Adipocyte (in vitro differentiated cells): ENCODE measurements around the gene SYT4.
"Not testable (repeated sequence)": the region's sequence is repeated elsewhere in the genome, so short reads cannot be mapped to it uniquely, and the experiment has no call there.

ENCODE experiments used
- DNase-seq: peaks from one replicate; pipeline ENCODE4 v3.0.0-alpha.2; 2015; ENCODE audit warnings: low read depth
- H3K27me3 ChIP-seq: replicated peaks from 2 replicates; pipeline ENCODE4 v1.7.0; 2013; ENCODE audit warnings: mild to moderate bottlenecking, low read length, moderate library complexity; ENCODE audit not compliant: control insufficient read depth, insufficient read depth
- H3K36me3 ChIP-seq: 2 replicates; pipeline ENCODE4 v1.7.0; 2013; ENCODE audit warnings: low read length, mild to moderate bottlenecking, moderate library complexity; ENCODE audit not compliant: control insufficient read depth, insufficient read depth, severe bottlenecking
- H3K4me1 ChIP-seq: 2 replicates; pipeline ENCODE4 v1.7.0; 2013; ENCODE audit warnings: mild to moderate bottlenecking, low read length, moderate library complexity; ENCODE audit not compliant: control insufficient read depth, insufficient read depth
- H3K4me3 ChIP-seq: 2 replicates; pipeline ENCODE4 v1.7.0; 2013; ENCODE audit warnings: mild to moderate bottlenecking, low read length, moderate library complexity
- H3K9ac ChIP-seq: 2 replicates; pipeline ENCODE4 v1.7.0; 2013; ENCODE audit warnings: mild to moderate bottlenecking, low read length, moderate library complexity
- H3K9me3 ChIP-seq: 2 replicates; pipeline ENCODE4 v1.7.0; 2013; ENCODE audit warnings: mild to moderate bottlenecking, low read length, moderate library complexity; ENCODE audit not compliant: control insufficient read depth

Gene SYT4

GRCh38 chr18:43277164-43277600 lies at the start of gene SYT4:
SYT4 (minus strand) TSS chr18:43277490; CDS start chr18:43277281, 209 bp downstream.
- Histone ChIP-seq H3K9ac (no peak within 1 kb of the TSS), H3K9me3 (no peaks in the 10 kb centered on the region), H3K4me3 (peak within 1 kb of the TSS; percentile 46), H3K4me1 (no peaks in the 10 kb centered on the region), H3K36me3 (no peaks in the 10 kb centered on the region), H3K27me3 (peaks cover 23% of the 10 kb centered on the region)
- peak; percentile 65 for DNase-seq

GRCh38 chr18:43322132-43322531 lies 44.8 kb upstream of the SYT4 start:
- Histone ChIP-seq H3K27me3 (no peaks in the 10 kb centered on the region), H3K9me3 (no peaks in the 10 kb centered on the region), H3K36me3 (no peaks in the 10 kb centered on the region), H3K4me3 (no peak overlapping the region), H3K9ac (no peak overlapping the region), H3K4me1 (no peaks in the 10 kb centered on the region)
- no peak for DNase-seq

GRCh38 chr18:43314941-43315340 lies 37.7 kb upstream of the SYT4 start:
- H3K36me3 ChIP-seq, result no peaks in the 10 kb centered on the region
- no peaks in the 10 kb centered on the region for H3K27me3 ChIP-seq
- no peak for DNase-seq
- H3K9ac ChIP-seq, result no peak overlapping the region
- H3K4me1 ChIP-seq, result no peaks in the 10 kb centered on the region
- no peak overlapping the region for H3K4me3 ChIP-seq
- H3K9me3 ChIP-seq, result no peaks in the 10 kb centered on the region

GRCh38 chr18:43312891-43313290 lies 35.6 kb upstream of the SYT4 start:
- peaks cover 12% of the 10 kb centered on the region for H3K27me3 ChIP-seq
- H3K4me3 ChIP-seq, result no peak overlapping the region
- no peaks in the 10 kb centered on the region for H3K36me3 ChIP-seq
- no peak for DNase-seq
- no peaks in the 10 kb centered on the region for H3K9me3 ChIP-seq
- H3K9ac ChIP-seq, result no peak overlapping the region
- no peaks in the 10 kb centered on the region for H3K4me1 ChIP-seq

- H3K27me3 ChIP-seq, result peaks cover 12% of the 10 kb centered on the region
- H3K9ac ChIP-seq, result no peak overlapping the region
- no peaks in the 10 kb centered on the region for H3K36me3 ChIP-seq
- no peak overlapping the region for H3K4me3 ChIP-seq
- H3K4me1 ChIP-seq, result no peaks in the 10 kb centered on the region
- H3K9me3 ChIP-seq, result no peaks in the 10 kb centered on the region
- DNase-seq, result no peak
These were observed 32.9 kb upstream of the SYT4 start for GRCh38 chr18:43310239-43310638.

- H3K36me3 ChIP-seq, result no peaks in the 10 kb centered on the region
- DNase-seq, result no peak
- peaks cover 4% of the 10 kb centered on the region for H3K27me3 ChIP-seq
- no peaks in the 10 kb centered on the region for H3K4me1 ChIP-seq
- no peak overlapping the region for H3K4me3 ChIP-seq
- H3K9ac ChIP-seq, result no peak overlapping the region
- H3K9me3 ChIP-seq, result no peaks in the 10 kb centered on the region
These were observed 26.1 kb upstream of the SYT4 start for GRCh38 chr18:43303376-43303775.

- H3K27me3 ChIP-seq, H3K4me3 ChIP-seq, H3K36me3 ChIP-seq, DNase-seq, H3K9ac ChIP-seq, H3K4me1 ChIP-seq, H3K9me3 ChIP-seq: not testable (repeated sequence)
These were observed 8.9 kb upstream of the SYT4 start for GRCh38 chr18:43286187-43286586.

GRCh38 chr18:43283299-43283698 lies 6.0 kb upstream of the SYT4 start:
- Histone ChIP-seq H3K4me1 (no peaks in the 10 kb centered on the region), H3K9ac (no peak overlapping the region), H3K4me3 (no peak overlapping the region), H3K36me3 (no peaks in the 10 kb centered on the region), H3K27me3 (peaks cover 11% of the 10 kb centered on the region), H3K9me3 (no peaks in the 10 kb centered on the region)
- no peak for DNase-seq

- peaks cover 23% of the 10 kb centered on the region for H3K27me3 ChIP-seq
- H3K9me3 ChIP-seq, result no peaks in the 10 kb centered on the region
- H3K4me3 ChIP-seq, result no peak overlapping the region
- DNase-seq, result no peak
- H3K36me3 ChIP-seq, result no peaks in the 10 kb centered on the region
- H3K9ac ChIP-seq, result no peak overlapping the region
- no peaks in the 10 kb centered on the region for H3K4me1 ChIP-seq
These were observed 1.9 kb upstream of the SYT4 start for GRCh38 chr18:43279015-43279744.

- Histone ChIP-seq H3K36me3 (no peaks in the 10 kb centered on the region), H3K9ac (no peak overlapping the region), H3K4me1 (no peaks in the 10 kb centered on the region), H3K9me3 (no peaks in the 10 kb centered on the region), H3K27me3 (peaks cover 23% of the 10 kb centered on the region), H3K4me3 (no peak overlapping the region)
- no peak for DNase-seq
These were observed 1.1 kb upstream of the SYT4 start for GRCh38 chr18:43278355-43278754.

GRCh38 chr18:43276491-43276890 lies 799 bp downstream of the SYT4 start:
- Histone ChIP-seq H3K27me3 (peaks cover 23% of the 10 kb centered on the region), H3K9me3 (no peaks in the 10 kb centered on the region), H3K4me1 (no peaks in the 10 kb centered on the region), H3K4me3 (no peak overlapping the region), H3K36me3 (no peaks in the 10 kb centered on the region), H3K9ac (no peak overlapping the region)
- no peak for DNase-seq

GRCh38 chr18:43275546-43275945 lies 1.7 kb downstream of the SYT4 start:
- no peak overlapping the region for H3K9ac ChIP-seq
- no peaks in the 10 kb centered on the region for H3K9me3 ChIP-seq

More at GRCh38 chr18:43275546-43275945, 1.7 kb downstream of the SYT4 start:
- no peaks in the 10 kb centered on the region for H3K4me1 ChIP-seq
- no peak overlapping the region for H3K4me3 ChIP-seq
- no peak for DNase-seq
- no peaks in the 10 kb centered on the region for H3K36me3 ChIP-seq
- H3K27me3 ChIP-seq, result peaks cover 23% of the 10 kb centered on the region
